ENCODE results near the gene BARHL1.

- no peak for TF ChIP-seq CTCF (IDR thresholded peaks at IDR 0.05; ENCODE audit: insufficient read depth, low read length, poor library complexity, severe bottlenecking)
- TF ChIP-seq EZH2phosphoT487 (conservative IDR thresholded peaks at IDR 0.05; ENCODE audit: low read length): no peak
These were observed 48.4 kb downstream of the BARHL1 start for GRCh38 chr9:132630811-132631210.

All from SU-DHL-6 (cell line).